ENCODE results near the gene ANAPC7.

DNA sequence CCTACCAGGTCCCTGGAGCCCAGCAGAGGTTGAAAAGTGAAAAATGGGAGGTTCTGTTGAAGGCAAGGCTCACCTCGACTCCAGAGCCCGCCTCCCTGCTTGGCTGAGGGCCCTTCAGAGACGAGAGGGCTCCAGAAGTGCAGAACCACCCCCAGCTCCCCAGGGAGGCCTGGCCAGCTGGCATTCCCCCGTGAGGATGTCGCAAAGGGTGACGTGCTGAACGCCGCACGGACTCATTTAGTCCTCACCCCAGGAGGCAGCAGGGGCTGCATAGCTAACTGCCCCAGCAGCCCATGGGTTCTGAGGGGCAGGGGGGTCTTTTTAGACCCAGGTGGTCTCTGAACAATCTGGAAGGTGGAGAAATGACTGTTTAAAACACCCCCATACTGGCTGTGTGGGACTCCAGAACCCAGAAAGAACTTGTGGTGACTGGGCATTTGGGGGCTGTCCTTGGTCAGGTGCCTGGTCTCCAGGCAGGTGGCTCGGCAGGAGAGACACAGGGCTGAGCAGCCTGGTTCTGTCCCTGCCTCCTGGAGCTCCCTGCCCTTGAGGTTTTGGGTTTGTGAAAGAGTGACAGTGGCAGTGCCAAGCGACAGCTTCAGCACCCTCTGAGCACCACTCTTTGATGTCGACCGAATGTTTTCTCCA is 32.0 kb downstream of the ANAPC7 start:
- TF ChIP-seq RFX1 (IDR thresholded peaks at IDR 0.05) (no peak), SRF (IDR thresholded peaks at IDR 0.05; ENCODE audit: low read depth, low read length) (no peak), CREM (IDR thresholded peaks at IDR 0.05) (no peak), CREM (CRISPR knock-in tag; IDR thresholded peaks at IDR 0.05) (no peak), KLF16 (CRISPR knock-in tag; IDR thresholded peaks at IDR 0.05) (no peak), ATM (IDR thresholded peaks at IDR 0.05; ENCODE audit: borderline replicate concordance) (no peak)

All from HepG2 (cell line).